Thoracic aorta (tissue), 2 donors: ENCODE results near the gene HSBP1L1. TPM values are rescaled to one million over a fixed set of nuclear protein-coding genes. Genes with fewer than 3 reads are reported as not detected.
A peak's percentile ranks its signal among the peaks of the same experiment; 100 is the strongest.

Source experiments
- ATAC-seq: fragments of 150-250 bp; one replicate; pipeline ENCODE4 v1.8.0; 2017; ENCODE audit warnings: low read depth; ENCODE audit not compliant: insufficient number of reproducible peaks, low FRiP score
- DNase-seq: peaks from one replicate; pipeline ENCODE4 v3.0.0-alpha.2; 2020; ENCODE audit warnings: low spot score
- H3K27ac ChIP-seq, 2 donors: fragments of 200-600 bp; sonication (generic); 1 replicate in 1 of 2; 2 replicates in 1 of 2; pipeline ENCODE4 v1.5.1; 2016; ENCODE audit warnings: mild to moderate bottlenecking in 2 of 2, moderate library complexity in 2 of 2
- H3K27me3 ChIP-seq: fragments of 200-600 bp; sonication (generic); replicated peaks from 2 replicates; pipeline ENCODE4 v1.6.0; 2016; ENCODE audit warnings: mild to moderate bottlenecking; ENCODE audit not compliant: insufficient read depth
- H3K36me3 ChIP-seq: fragments of 200-600 bp; sonication (generic); one replicate; pipeline ENCODE4 v1.5.1; 2016
- H3K4me1 ChIP-seq, 2 donors: fragments of 200-600 bp; sonication (generic); 1 replicate in 1 of 2; 2 replicates in 1 of 2; pipeline versions ENCODE4 v1.5.1 to v1.6.0; 2016; ENCODE audit warnings: low read depth in 2 of 2, mild to moderate bottlenecking in 1 of 2; ENCODE audit not compliant: control insufficient read depth in 1 of 2
- H3K4me3 ChIP-seq: fragments of 200-600 bp; sonication (generic); 2 replicates; pipeline ENCODE4 v1.5.1; 2016; ENCODE audit warnings: mild to moderate bottlenecking
- H3K9me3 ChIP-seq: fragments of 200-600 bp; sonication (generic); 2 replicates; pipeline ENCODE4 v1.5.1; 2016
- total RNA-seq, 2 donors: library from RNA; depleted of rRNA; stranded (reverse); fragments of >200 nt; gene quantifications; one replicate each; pipeline versions ENCODE4 v1.1.0 to v1.2.3, GENCODE V29; 2016
- TF ChIP-seq, protein P1 (sequence below): fragments of 200-600 bp; sonication (generic); IDR thresholded peaks from one replicate; pipeline ENCODE4 v1.5.1; 2019; ENCODE audit warnings: antibody characterized with exemption

HSBP1L1 gene
- total RNA-seq, 2 donors from 2014 or later: 8.5 to 11.6 TPM

DNA sequence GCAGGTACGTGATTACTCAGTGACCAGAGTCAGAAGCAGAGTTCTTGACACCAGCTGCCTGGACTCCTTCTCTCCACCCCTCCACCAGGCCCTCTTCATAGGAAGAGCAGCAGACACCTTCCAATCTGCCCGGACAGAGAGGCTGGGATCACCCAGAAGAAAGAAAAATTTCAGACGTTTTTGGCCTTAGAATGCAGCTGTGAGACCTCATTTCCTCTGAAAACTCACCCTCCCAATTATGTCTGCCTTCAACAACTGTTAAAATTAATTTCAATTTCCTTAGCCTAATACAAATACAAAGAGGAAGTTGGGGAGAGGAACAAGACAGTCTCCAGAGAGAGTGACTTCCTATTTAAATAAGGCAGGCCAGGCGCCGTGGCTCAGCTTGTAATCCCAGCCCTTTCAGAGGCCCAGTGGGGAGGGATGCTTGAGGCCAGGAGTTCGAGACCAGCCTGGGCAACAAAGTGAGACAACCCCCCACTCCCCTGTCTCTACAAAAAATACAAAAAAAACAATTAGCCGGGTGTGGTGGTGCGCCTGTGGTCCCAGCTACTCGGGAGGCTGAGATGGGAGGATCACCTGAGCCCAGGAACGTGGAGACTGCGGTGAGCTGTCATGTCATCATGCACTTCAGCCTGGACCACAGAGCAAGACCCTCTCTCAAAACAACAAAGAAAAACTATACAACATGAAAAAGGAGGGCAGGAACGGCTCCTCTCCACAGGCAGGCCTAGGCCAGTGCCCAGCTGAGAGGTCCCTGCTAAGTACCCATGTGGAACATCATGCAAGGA lies 14.6 kb upstream of the HSBP1L1 start:
- Histone ChIP-seq H3K36me3 (no peaks in the 10 kb centered on the region), H3K4me1 (peaks cover 14 to 46% of the 10 kb centered on the region in 2 donors), H3K9me3 (no peaks in the 10 kb centered on the region), H3K4me3 (peak overlapping the region; percentile 97), H3K27ac (no peak overlapping the region), H3K27me3 (no peaks in the 10 kb centered on the region)
- TF ChIP-seq, protein P1, sequence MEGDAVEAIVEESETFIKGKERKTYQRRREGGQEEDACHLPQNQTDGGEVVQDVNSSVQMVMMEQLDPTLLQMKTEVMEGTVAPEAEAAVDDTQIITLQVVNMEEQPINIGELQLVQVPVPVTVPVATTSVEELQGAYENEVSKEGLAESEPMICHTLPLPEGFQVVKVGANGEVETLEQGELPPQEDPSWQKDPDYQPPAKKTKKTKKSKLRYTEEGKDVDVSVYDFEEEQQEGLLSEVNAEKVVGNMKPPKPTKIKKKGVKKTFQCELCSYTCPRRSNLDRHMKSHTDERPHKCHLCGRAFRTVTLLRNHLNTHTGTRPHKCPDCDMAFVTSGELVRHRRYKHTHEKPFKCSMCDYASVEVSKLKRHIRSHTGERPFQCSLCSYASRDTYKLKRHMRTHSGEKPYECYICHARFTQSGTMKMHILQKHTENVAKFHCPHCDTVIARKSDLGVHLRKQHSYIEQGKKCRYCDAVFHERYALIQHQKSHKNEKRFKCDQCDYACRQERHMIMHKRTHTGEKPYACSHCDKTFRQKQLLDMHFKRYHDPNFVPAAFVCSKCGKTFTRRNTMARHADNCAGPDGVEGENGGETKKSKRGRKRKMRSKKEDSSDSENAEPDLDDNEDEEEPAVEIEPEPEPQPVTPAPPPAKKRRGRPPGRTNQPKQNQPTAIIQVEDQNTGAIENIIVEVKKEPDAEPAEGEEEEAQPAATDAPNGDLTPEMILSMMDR: no peak
- DNase-seq (no peak), ATAC-seq (no peak)

DNA sequence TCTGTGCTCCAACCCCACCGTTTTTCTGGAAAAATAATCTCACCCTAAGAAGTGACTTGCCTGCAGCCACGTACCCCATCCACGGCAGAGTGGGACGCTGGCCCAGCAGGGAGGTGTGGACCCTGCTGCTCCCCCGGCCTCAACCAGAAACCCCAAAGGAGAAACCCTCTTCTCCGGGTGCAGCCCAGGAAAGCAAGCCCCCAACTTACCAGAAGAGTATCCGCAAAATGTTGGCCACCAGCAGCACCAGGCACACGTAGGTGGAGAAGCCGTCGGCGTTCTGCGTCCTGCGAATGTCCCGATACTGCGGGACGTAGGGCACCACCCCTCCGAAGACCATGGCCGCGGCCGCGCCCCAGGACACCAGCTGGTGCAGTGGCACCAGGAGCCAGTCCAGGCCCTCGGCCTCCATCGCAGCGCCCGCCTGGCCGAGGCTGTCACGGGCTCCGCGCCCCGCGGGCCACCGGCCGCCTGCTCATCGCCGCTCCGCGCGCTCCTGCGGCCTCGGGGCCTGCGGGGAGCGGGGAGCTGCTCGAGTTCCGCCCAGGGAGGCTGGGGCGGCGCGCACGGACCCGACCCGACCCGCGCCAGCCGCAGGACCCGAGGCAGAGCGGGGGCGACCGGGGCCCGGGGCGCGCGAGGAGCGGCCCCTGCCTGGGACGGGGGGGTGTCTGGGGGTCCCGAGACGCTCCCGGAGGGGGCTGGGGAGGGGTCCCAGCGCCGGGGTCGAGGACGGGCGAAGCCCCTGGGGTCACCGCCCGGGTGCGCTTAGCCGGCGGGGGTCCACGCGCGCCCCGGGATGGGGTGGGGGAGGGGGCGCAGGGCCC lies 13.7 kb upstream of the HSBP1L1 start:
- Histone ChIP-seq H3K27ac (peak overlapping the region in 1 of 2 donors; percentile 50), H3K36me3 (no peaks in the 10 kb centered on the region), H3K4me3 (peak overlapping the region; percentile 97), H3K27me3 (no peaks in the 10 kb centered on the region), H3K9me3 (no peaks in the 10 kb centered on the region), H3K4me1 (peaks cover 14 to 38% of the 10 kb centered on the region in 2 donors)
- DNase-seq: no peak
- ATAC-seq: peak; percentile 10
- TF ChIP-seq, protein P1: no peak

DNA sequence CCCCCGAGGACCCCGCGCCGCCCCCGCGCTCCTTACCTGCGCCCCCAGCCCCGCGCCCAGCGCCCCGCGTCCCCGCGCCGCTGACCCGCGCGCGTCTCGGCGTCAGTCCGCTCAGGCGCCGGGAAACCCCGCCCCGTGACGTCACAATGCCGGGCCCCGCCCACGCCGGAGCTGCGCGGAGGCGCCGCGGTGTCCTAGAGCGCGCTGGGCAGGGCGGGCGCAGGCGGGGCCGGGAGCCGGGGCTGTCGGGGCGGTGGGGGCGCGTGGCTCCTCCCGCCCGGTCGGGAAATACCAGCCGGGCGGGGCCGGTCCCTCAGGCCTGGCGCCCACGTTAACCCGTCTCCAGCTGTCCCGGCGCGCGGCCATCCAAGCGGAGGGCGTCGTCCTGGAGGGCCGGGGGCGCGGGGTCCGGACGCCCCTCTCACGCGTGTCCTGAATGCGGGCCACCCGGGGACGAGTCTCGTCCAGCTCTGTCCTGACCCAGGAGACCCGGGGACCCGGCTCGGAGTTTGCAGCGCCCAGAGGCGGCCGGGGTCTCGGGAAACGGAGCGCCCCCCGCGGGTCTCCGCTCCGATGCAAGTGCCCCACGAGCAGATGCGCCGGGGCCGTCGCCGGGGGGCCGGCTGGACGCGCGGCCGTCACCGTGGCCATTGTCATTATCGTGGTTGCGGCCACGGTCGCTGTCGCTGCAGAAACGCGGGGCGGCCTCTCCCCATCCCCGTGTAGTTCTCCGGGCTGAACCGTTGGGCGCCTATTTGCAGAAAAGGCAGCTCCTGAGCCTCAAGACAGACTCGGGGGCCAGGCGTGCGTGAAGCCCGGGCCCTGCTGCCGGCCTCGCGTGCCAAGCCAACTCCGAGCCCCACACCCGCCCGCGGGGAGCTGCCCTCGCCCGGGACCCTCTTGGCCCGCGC lies 12.6 kb upstream of the HSBP1L1 start, which contains the start of gene SLC66A2:
Gene SLC66A2 (minus strand): TSS at position 109 of the 911 bp plus-strand sequence. CDS start 727 bp downstream, outside the sequence.
- H3K9me3 ChIP-seq: no peaks in the 10 kb centered on the region
- peak within 1 kb of the TSS; percentile 97 for H3K4me3 ChIP-seq
- H3K27ac ChIP-seq: peak within 1 kb of the TSS in 1 of 2 donors; percentile 50
- peaks cover 14 to 37% of the 10 kb centered on the region in 2 donors for H3K4me1 ChIP-seq
- H3K36me3 ChIP-seq: no peaks in the 10 kb centered on the region
- no peaks in the 10 kb centered on the region for H3K27me3 ChIP-seq
- TF ChIP-seq, protein P1: no peak
- peak; percentile 90 for ATAC-seq
- peak; percentile 49 for DNase-seq

DNA sequence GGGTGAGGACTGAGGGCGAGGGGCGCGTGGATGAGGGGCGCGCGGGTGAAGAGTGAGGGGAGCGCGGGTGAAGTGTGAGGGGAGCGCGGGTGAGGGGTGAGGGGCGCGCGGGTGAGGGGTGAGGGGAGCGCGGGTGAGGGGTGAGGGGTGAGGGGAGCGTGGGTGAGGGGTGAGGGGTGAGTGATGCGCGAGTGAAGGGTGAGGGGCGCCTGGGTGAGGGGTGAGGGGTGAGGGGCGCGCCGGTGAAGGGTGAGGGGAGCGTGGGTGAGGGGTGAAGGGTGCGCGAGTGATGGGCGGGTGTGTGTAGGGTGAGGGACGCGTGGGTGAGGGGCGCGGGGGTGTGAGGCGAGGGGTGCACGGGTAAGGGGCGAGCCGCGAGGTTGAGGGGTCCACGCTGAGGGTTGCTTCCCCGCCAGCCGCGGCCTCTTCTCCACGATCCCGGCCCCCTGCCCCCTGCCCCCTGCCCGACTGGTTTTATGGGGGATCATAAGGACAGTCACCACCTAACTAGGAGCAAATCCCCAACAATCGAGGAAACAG lies 11.9 kb upstream of the HSBP1L1 start:
- Histone ChIP-seq H3K36me3 (no peaks in the 10 kb centered on the region), H3K27ac (no peak overlapping the region), H3K4me1 (peaks cover 14 to 36% of the 10 kb centered on the region in 2 donors), H3K9me3 (no peaks in the 10 kb centered on the region), H3K27me3 (no peaks in the 10 kb centered on the region), H3K4me3 (peak overlapping the region; percentile 97)
- ATAC-seq (no peak), DNase-seq (no peak)
- TF ChIP-seq, protein P1: no peak
